Esophagus squamous epithelium (tissue), 4 donors: Measurements from ENCODE around the gene HAPSTR1.

Experiments used
- POLR2A ChIP-seq, 4 donors: fragments of 450-650 bp; IDR thresholded peaks; one replicate each; pipeline ENCODE4 v1.6.1; 2017; ENCODE audit warnings: antibody characterized with exemption in 4 of 4, mild to moderate bottlenecking in 4 of 4, moderate library complexity in 3 of 4
- TF ChIP-seq, protein P1 (sequence below), 6 experiments: fragments of 450-650 bp in 4 of 6; fragments of 200-600 bp in 2 of 6; sonication (generic) in 2 of 6; IDR thresholded peaks; one replicate each; pipeline ENCODE4 v1.5.1; 2016 to 2019; ENCODE audit warnings: antibody characterized with exemption in 6 of 6, mild to moderate bottlenecking in 4 of 6, moderate library complexity in 4 of 6

DNA sequence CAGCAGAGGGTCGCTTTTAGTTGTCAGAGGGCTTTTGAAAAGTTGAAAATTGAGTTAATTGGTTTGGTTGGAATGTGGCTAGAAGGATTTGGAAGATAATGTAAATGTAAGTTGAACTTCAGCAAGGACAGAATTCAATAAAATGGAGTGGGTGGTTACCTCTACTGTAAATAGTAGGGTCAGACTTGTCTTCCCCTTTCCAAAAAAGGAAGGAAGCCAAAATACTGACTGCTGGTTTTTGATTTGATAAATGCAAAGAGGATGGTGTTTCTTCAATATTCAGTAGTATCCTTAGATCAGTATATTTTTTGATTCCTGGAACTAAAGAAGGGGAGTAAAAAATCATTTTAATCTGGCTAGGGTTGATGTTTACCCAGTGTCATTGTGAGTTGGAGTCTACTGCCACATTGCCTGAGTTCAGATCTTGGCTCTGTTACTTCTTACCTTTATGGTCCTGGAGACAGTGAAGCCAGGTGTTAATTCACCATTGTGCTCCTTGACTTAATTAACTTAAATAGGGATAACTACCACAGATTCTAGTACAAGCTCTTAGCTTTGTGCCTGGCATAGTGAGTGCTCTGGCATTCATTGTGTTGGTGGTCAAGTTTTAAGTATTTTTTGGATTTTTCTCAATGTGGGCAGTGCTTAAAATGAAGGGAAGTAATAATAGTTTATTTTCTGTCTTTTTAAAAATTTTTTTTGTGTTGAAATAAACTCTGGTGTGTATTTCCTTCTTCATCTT is 4.4 kb downstream of the HAPSTR1 start:
- no peak for TF ChIP-seq POLR2A (IDR thresholded peaks at IDR 0.05)
- TF ChIP-seq, protein P1, sequence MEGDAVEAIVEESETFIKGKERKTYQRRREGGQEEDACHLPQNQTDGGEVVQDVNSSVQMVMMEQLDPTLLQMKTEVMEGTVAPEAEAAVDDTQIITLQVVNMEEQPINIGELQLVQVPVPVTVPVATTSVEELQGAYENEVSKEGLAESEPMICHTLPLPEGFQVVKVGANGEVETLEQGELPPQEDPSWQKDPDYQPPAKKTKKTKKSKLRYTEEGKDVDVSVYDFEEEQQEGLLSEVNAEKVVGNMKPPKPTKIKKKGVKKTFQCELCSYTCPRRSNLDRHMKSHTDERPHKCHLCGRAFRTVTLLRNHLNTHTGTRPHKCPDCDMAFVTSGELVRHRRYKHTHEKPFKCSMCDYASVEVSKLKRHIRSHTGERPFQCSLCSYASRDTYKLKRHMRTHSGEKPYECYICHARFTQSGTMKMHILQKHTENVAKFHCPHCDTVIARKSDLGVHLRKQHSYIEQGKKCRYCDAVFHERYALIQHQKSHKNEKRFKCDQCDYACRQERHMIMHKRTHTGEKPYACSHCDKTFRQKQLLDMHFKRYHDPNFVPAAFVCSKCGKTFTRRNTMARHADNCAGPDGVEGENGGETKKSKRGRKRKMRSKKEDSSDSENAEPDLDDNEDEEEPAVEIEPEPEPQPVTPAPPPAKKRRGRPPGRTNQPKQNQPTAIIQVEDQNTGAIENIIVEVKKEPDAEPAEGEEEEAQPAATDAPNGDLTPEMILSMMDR (IDR thresholded peaks at IDR 0.05), result no peak
